ENCODE results near the gene GRAMD1A. TPM values are rescaled to one million over a fixed set of nuclear protein-coding genes. Genes with fewer than 3 reads are reported as not detected.
A peak's percentile ranks its signal among the peaks of the same experiment; 100 is the strongest.
"Not testable (repeated sequence)": the region's sequence is repeated elsewhere in the genome, so short reads cannot be mapped to it uniquely, and the experiment has no call there.

The GRAMD1A gene
- total and polyA plus RNA-seq, 8 donors = 92.7 to 137 (median 116) TPM

DNA sequence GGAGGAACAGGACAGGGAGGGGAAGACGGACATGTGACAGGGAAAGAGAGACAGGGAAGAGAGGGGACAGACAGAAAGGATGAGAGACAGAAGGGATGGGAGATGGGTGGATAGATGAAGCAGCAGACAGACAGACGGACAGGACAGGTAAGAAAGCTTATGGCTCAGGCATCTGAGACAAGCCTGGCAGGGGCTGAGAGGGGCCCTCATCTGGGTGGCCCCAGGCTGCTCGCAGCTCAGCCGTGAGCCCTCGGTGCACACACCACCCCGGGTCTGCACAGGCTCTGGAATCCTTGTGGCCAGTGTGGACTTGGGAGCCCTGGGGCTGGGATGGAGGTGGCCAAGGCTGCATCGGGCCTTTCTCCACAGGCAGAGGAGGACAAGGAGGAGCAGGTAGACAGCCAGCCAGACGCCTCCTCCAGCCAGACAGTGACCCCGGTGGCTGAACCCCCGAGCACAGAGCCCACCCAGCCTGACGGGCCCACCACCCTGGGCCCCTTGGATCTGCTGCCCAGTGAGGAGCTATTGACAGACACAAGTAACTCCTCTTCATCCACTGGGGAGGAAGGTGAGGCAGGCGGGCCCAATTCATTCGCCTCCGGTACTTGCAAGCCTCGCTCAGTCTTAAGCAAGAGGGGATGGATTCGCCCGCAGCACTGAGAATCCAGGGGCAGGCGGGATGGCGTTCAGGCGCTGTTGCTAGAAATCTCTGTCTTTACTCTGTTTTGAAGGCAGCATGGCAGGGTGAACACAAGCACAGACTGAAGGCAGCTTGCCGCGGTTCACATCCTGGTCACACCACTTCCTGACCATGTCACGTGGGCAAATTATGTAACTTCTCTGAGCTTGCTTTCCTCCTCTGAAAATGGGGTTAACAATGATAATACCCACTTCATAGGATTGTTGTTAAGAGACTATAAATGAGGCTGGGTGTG, 14.0 kb downstream of the GRAMD1A start:
- Histone ChIP-seq H3K27me3 (no peaks in the 10 kb centered on the region), H3K4me3 (no peak overlapping the region), H3K9me3 (no peaks in the 10 kb centered on the region), H3K27ac (peak overlapping the region; percentile 33 to 97), H3K36me3 (peaks cover 0 to 96% of the 10 kb centered on the region in 2 donors), H3K4me1 (peaks cover 6 to 69% of the 10 kb centered on the region in 2 donors)
- intact Hi-C loops (cut with DNase I) = loop anchor here in 1 of 2 donors (5.0 kb wide), 1 partner anchor 42 kb away; no protein-coding TSS in a partner anchor
- TF ChIP-seq, protein P1, sequence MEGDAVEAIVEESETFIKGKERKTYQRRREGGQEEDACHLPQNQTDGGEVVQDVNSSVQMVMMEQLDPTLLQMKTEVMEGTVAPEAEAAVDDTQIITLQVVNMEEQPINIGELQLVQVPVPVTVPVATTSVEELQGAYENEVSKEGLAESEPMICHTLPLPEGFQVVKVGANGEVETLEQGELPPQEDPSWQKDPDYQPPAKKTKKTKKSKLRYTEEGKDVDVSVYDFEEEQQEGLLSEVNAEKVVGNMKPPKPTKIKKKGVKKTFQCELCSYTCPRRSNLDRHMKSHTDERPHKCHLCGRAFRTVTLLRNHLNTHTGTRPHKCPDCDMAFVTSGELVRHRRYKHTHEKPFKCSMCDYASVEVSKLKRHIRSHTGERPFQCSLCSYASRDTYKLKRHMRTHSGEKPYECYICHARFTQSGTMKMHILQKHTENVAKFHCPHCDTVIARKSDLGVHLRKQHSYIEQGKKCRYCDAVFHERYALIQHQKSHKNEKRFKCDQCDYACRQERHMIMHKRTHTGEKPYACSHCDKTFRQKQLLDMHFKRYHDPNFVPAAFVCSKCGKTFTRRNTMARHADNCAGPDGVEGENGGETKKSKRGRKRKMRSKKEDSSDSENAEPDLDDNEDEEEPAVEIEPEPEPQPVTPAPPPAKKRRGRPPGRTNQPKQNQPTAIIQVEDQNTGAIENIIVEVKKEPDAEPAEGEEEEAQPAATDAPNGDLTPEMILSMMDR (IDR thresholded peaks at IDR 0.05) = no peak
- DNase-seq (peak in 1 of 4 donors; percentile 50), ATAC-seq (peak; percentile 7)

DNA sequence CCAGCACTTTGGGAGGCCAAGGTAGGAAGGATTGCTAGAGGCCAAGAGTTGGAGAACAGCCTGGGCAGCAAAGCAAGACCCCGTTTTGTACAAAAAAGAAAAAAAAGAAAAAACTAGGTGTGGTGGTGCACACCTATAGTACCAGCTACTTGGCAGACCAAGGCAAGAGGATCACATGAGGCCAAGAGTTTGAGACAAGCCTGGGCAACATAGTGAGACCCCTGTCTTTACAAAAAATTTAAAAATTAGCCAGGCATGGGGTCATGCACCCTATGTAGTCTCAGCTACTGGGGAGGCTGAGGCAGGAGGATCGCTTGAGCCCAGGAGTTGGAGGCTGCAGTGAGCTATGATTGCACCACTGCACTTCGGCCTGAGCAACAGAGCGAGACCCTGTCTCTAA, 14.7 kb downstream of the GRAMD1A start:
- H3K27me3 ChIP-seq, H3K4me3 ChIP-seq, ATAC-seq, H3K9me3 ChIP-seq, DNase-seq: not testable (repeated sequence)
- intact Hi-C loops (cut with DNase I) = loop anchor here in 1 of 2 donors (5.0 kb wide), 1 partner anchor 42 kb away; no protein-coding TSS in a partner anchor
- Histone ChIP-seq H3K36me3 (peaks cover 0 to 96% of the 10 kb centered on the region in 2 donors), H3K27ac (peak overlapping the region in 1 of 2 donors; percentile 97), H3K4me1 (peaks cover 6 to 63% of the 10 kb centered on the region in 2 donors)

DNA sequence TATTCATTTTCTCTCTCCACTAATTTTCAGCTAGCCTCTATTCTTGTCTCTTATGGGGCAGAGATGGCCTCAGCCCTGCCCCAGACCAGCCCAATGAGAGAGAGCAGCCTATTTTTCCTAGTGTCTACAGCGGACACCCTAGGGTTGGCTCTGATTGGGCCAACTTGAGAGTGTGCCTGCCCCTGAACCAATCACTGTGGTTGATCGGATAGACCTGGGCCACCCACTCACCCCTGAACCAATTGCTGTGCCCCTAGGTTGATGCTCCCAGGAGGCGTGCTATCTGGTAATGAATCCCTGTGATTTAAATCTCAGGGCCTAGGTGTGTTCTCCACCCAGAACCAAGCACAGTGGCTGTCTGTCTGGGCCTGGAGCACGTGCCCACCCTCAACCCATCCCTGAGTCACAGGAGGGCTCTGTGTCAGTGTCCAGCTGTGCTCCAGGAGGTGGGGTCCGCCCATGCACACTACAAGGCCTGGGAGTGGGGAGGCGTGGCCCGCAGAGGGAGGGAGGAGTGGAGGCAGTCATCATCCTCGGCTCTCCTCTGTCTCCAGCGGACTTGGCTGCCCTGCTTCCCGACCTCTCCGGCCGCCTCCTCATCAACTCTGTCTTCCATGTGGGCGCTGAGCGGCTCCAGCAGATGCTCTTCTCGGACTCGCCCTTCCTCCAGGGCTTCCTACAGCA, 15.3 kb downstream of the GRAMD1A start:
- DNase-seq = no peak
- intact Hi-C loops (cut with DNase I) = no loop called here
- H3K4me3 ChIP-seq = no peak overlapping the region
- H3K27ac ChIP-seq = peak overlapping the region in 1 of 2 donors; percentile 97
- peaks cover 0 to 96% of the 10 kb centered on the region in 2 donors for H3K36me3 ChIP-seq
- peak; percentile 10 for ATAC-seq
- H3K4me1 ChIP-seq = peaks cover 6 to 56% of the 10 kb centered on the region in 2 donors
- H3K9me3 ChIP-seq = no peaks in the 10 kb centered on the region
- TF ChIP-seq, protein P1 (IDR thresholded peaks at IDR 0.05) = no peak
- H3K27me3 ChIP-seq = no peaks in the 10 kb centered on the region

DNA sequence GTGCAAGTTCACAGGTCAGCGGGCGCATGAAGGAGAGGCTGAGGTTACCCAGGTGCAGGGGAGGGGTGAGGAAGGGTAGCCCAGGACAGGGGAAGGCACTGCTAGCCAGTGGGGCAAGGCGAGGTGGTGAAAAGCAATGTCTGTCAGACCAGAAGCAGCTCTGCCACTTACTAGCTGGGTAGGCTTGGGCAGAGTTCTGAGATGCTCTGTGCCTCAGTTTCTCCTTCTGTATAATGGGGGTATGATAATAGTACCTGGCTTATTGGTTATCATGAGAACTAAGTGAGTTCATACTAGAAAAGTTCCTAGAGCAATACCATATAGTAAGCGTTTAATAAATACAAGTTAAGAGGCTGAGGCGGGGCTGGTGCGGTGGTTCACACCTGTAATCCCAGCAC, 15.8 kb downstream of the GRAMD1A start:
- Histone ChIP-seq H3K9me3 (no peaks in the 10 kb centered on the region), H3K27ac (no peak overlapping the region), H3K36me3 (peaks cover 0 to 96% of the 10 kb centered on the region in 2 donors), H3K4me1 (peaks cover 6 to 51% of the 10 kb centered on the region in 2 donors), H3K4me3 (no peak overlapping the region), H3K27me3 (no peaks in the 10 kb centered on the region)
- intact Hi-C loops (cut with DNase I) = no loop called here
- ATAC-seq = no peak
- no peak for DNase-seq
- TF ChIP-seq, protein P1 (IDR thresholded peaks at IDR 0.05) = no peak

DNA sequence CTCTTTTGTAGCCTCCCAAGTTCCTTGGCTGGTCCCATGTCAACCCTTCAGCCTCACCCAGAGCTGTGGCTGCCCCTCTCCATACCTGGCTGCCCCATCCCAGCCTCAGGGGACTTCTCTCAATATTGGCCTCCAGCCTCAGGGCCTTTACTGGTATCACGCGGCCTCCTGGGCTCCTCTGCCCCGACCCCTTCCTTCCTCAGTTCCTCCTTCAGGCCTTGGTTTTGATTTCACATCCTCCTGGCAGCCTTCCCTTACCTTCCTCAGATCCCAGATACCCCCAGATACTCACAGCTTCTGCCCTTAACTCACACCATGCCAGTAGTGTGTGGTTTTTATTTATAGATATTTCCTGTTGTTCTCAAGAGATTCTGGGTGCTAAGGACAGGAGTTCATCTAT, 17.4 kb downstream of the GRAMD1A start:
- intact Hi-C loops (cut with DNase I) = no loop called here
- no peak overlapping the region for H3K4me3 ChIP-seq
- H3K36me3 ChIP-seq = peaks cover 0 to 96% of the 10 kb centered on the region in 2 donors
- no peaks in the 10 kb centered on the region for H3K9me3 ChIP-seq
- peaks cover 3 to 35% of the 10 kb centered on the region in 2 donors for H3K4me1 ChIP-seq
- TF ChIP-seq, protein P1 (IDR thresholded peaks at IDR 0.05) = no peak
- DNase-seq (no peak), ATAC-seq (no peak)
- H3K27ac ChIP-seq = no peak overlapping the region
- H3K27me3 ChIP-seq = no peaks in the 10 kb centered on the region
